ENCODE measurements around the gene INCA1. TPM values are rescaled to one million over a fixed set of nuclear protein-coding genes. Genes with fewer than 3 reads are reported as not detected.
A peak's percentile ranks its signal among the peaks of the same experiment; 100 is the strongest.

INCA1 gene
- total and polyA plus RNA-seq, 2 of the 13 experiments (the other 11 are each of a cell fraction or from before 2014, with no cell fraction given), result 0.93 to 2.6 TPM

- TF ChIP-seq ZFP90 (CRISPR knock-in tag; IDR thresholded peaks at IDR 0.05; ENCODE audit: borderline replicate concordance) (no peak), REL (CRISPR knock-in tag; conservative IDR thresholded peaks at IDR 0.05) (0 out of 2 replicates have a peak, but pooled peaks have one; percentile 42), POLR2AphosphoS5 (IDR thresholded peaks at IDR 0.05; ENCODE audit: low read depth, low read length) (0 out of 2 replicates have a peak, but pooled peaks have one; percentile 28), ZNF619 (CRISPR knock-in tag; IDR thresholded peaks at IDR 0.05) (peak; percentile 43; the same call in 1 of the 2 replicates), RBFOX2 (IDR thresholded peaks at IDR 0.05; ENCODE audit: low read depth, low read length) (peak; percentile 79), TRIM24 (CRISPR knock-in tag; IDR thresholded peaks at IDR 0.05) (no peak), ARNTL (CRISPR knock-in tag; IDR thresholded peaks at IDR 0.05) (no peak), ZNF839 (CRISPR knock-in tag; IDR thresholded peaks at IDR 0.05; ENCODE audit: borderline replicate concordance) (no peak), ZFY (CRISPR knock-in tag; IDR thresholded peaks at IDR 0.05) (no peak), NCOR1 (IDR thresholded peaks at IDR 0.05; ENCODE audit: borderline replicate concordance, low read length) (no peak), THAP11 (CRISPR knock-in tag; IDR thresholded peaks at IDR 0.05) (no peak), SAP130 (CRISPR knock-in tag; IDR thresholded peaks at IDR 0.05; ENCODE audit: low read depth) (peak; percentile 17; the same call in 1 of the 2 replicates), MTA3 (CRISPR knock-in tag; IDR thresholded peaks at IDR 0.05) (no peak), ZNF414 (CRISPR knock-in tag; IDR thresholded peaks at IDR 0.05) (0 out of 2 replicates have a peak, but pooled peaks have one; percentile 44), CBX1 (IDR thresholded peaks at IDR 0.05; ENCODE audit: low read depth) (no peak), ZBTB39 (CRISPR knock-in tag; IDR thresholded peaks at IDR 0.05) (peak; percentile 67; the same call in 1 of the 2 replicates), ZFP37 (CRISPR knock-in tag; IDR thresholded peaks at IDR 0.05; ENCODE audit: borderline replicate concordance) (no peak), GPN1 (CRISPR knock-in tag; IDR thresholded peaks at IDR 0.05; ENCODE audit: borderline replicate concordance) (0 out of 2 replicates have a peak, but pooled peaks have one; percentile 9)
Observed at GRCh38 chr17:4998027-4998731, 857 bp upstream of the INCA1 start (continued).

Data from HepG2 (cell line).